HFFc6 (cell line): ENCODE measurements around the gene CNTN3. TPM values are rescaled to one million over a fixed set of nuclear protein-coding genes. Genes with fewer than 3 reads are reported as not detected.

Experiments
- DNase-seq: peaks from one replicate; pipeline ENCODE4 v3.0.0-alpha.2; 2018
- H3K27ac Mint-ChIP-seq: 2 replicates; pipeline ENCODE4 v1.8.0; 2020; ENCODE audit warnings: mild to moderate bottlenecking, mixed read lengths
- H3K27me3 Mint-ChIP-seq: 2 replicates; pipeline ENCODE4 v1.8.0; 2021; ENCODE audit warnings: mild to moderate bottlenecking, moderate library complexity, mixed read lengths; ENCODE audit not compliant: insufficient read depth
- H3K36me3 Mint-ChIP-seq: 2 replicates; pipeline ENCODE4 v1.8.0; 2021; ENCODE audit warnings: low read depth, mixed read lengths
- H3K4me1 Mint-ChIP-seq: 2 replicates; pipeline ENCODE4 v1.8.0; 2020; ENCODE audit warnings: low read depth, mixed read lengths
- H3K4me3 Mint-ChIP-seq: 2 replicates; pipeline ENCODE4 v1.8.0; 2020; ENCODE audit warnings: mild to moderate bottlenecking, moderate library complexity, mixed read lengths
- H3K9me3 Mint-ChIP-seq: 2 replicates; pipeline ENCODE4 v1.8.0; 2020; ENCODE audit warnings: mild to moderate bottlenecking, mixed read lengths
- total RNA-seq, 6 experiments: library from RNA; stranded (reverse); fragmentation: NEBNext Ultra II Directional; extraction: Animal tissue kit (Norgen Biotek cat#: 25700); gene quantifications; 2 replicates in 1 of 6; 3 replicates in 5 of 6; pipeline ENCODE4 v1.2.3, GENCODE V29; 2021
- TF ChIP-seq, protein P1 (sequence below): fragments of 200-600 bp; sonication (generic); IDR thresholded peaks from 2 replicates; pipeline ENCODE4 v1.5.0; 2021; ENCODE audit warnings: antibody characterized with exemption, mild to moderate bottlenecking

Gene CNTN3
- total RNA-seq, 6 experiments from 2014 or later: 9.8 to 14.6 (median 12.3) TPM

DNA sequence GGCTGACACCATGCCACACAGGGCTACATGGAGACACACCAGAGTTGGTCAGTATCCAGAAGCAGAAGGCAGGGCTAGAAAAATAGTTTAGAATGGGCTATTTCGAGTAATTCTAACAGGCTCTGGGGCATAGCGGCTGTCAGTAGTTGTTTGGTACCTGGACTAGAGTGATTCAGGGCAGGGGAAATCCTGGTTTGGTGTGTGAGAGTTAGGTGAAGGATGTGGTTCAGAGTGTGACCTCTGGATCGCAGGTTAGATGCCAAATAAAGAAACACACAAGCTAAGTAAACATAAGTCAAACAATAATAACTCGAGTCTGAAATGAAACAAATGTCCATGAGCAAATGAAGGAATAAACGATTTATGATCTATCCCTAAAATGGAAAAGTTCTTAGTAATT, 31.5 kb downstream of the CNTN3 start:
- TF ChIP-seq, protein P1, sequence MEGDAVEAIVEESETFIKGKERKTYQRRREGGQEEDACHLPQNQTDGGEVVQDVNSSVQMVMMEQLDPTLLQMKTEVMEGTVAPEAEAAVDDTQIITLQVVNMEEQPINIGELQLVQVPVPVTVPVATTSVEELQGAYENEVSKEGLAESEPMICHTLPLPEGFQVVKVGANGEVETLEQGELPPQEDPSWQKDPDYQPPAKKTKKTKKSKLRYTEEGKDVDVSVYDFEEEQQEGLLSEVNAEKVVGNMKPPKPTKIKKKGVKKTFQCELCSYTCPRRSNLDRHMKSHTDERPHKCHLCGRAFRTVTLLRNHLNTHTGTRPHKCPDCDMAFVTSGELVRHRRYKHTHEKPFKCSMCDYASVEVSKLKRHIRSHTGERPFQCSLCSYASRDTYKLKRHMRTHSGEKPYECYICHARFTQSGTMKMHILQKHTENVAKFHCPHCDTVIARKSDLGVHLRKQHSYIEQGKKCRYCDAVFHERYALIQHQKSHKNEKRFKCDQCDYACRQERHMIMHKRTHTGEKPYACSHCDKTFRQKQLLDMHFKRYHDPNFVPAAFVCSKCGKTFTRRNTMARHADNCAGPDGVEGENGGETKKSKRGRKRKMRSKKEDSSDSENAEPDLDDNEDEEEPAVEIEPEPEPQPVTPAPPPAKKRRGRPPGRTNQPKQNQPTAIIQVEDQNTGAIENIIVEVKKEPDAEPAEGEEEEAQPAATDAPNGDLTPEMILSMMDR: no peak
- Mint-ChIP-seq H3K27me3 (no peaks in the 10 kb centered on the region), H3K27ac (no peak overlapping the region), H3K9me3 (no peaks in the 10 kb centered on the region), H3K36me3 (no peaks in the 10 kb centered on the region), H3K4me1 (no peaks in the 10 kb centered on the region), H3K4me3 (no peak overlapping the region)
- no peak for DNase-seq

DNA sequence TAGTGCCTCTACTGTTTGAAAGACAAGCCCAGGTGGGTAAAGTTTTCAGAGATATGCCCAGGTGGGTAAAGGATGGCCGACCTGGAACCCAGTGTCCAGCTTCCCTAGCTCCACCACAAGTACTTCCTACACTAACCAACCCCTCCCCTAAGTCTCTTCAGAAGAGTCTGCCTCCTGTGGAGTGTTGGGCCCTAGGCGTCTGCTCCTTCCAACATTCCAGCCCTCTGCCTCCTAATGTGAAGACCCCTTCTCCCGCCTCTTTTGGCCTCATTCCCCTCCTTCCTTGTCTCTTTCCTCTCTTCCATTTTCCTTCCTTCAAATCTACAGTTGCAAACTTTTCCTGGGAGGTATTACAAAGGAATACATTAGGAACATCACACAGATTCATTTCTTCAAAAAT, 38.6 kb downstream of the CNTN3 start:
- Mint-ChIP-seq H3K36me3 (peaks cover 13% of the 10 kb centered on the region), H3K27me3 (no peaks in the 10 kb centered on the region), H3K9me3 (peaks cover 3% of the 10 kb centered on the region; the same call in 1 of the 2 replicates), H3K4me3 (no peak overlapping the region), H3K4me1 (peaks cover 35% of the 10 kb centered on the region), H3K27ac (no peak overlapping the region)
- DNase-seq: no peak
- TF ChIP-seq, protein P1: no peak

DNA sequence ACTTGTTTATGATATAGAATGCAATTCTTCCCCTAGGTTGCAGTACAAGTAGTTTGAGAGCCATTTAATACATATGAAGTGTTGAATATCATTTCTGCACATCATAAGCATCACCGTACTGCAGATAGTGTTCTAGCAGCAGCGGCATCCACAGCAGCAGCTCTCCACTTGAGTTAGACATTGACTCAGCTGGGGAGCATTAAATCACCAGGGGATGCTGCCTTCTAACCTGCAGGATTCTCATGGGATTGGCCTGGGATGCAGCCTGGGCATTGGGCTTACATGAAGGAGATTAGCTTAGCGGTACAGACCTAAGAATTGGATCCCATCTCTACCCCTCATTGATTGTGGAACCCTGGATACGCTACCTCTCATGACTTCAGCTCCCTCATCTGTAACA, 43.3 kb downstream of the CNTN3 start:
- no peak for DNase-seq

More for the DNA sequence above, 43.3 kb downstream of the CNTN3 start:
- H3K36me3 Mint-ChIP-seq: peaks cover 24% of the 10 kb centered on the region
- TF ChIP-seq, protein P1: no peak
- peaks cover 3% of the 10 kb centered on the region; the same call in 1 of the 2 replicates for H3K9me3 Mint-ChIP-seq
- peaks cover 25% of the 10 kb centered on the region for H3K4me1 Mint-ChIP-seq
- H3K27ac Mint-ChIP-seq: no peak overlapping the region
- H3K4me3 Mint-ChIP-seq: no peak overlapping the region
- H3K27me3 Mint-ChIP-seq: no peaks in the 10 kb centered on the region
